Progenitor cell of endocrine pancreas (in vitro differentiated cells): ENCODE results near the gene AGGF1. TPM values are rescaled to one million over a fixed set of nuclear protein-coding genes. Genes with fewer than 3 reads are reported as not detected.

ENCODE experiments used
- DNase-seq: peaks from one replicate; pipeline ENCODE4 v3.0.0; 2021; ENCODE audit warnings: low spot score; ENCODE audit not compliant: unreplicated experiment
- H3K27ac Mint-ChIP-seq: 2 replicates; pipeline ENCODE4 v1.8.0; 2021; ENCODE audit warnings: mild to moderate bottlenecking, moderate library complexity, mixed read lengths
- H3K27me3 Mint-ChIP-seq: 2 replicates; pipeline ENCODE4 v1.8.0; 2021; ENCODE audit warnings: mixed read lengths
- H3K36me3 Mint-ChIP-seq: 2 replicates; pipeline ENCODE4 v1.8.0; 2022; ENCODE audit warnings: mixed read lengths; ENCODE audit not compliant: insufficient read depth
- H3K4me1 Mint-ChIP-seq: 2 replicates; pipeline ENCODE4 v1.8.0; 2021; ENCODE audit warnings: low read depth, mixed read lengths
- H3K4me3 Mint-ChIP-seq: 2 replicates; pipeline ENCODE4 v1.8.0; 2021; ENCODE audit warnings: low read depth, mild to moderate bottlenecking, moderate library complexity, mixed read lengths
- H3K9me3 Mint-ChIP-seq: 2 replicates; pipeline ENCODE4 v1.8.0; 2021; ENCODE audit warnings: low read depth, mixed read lengths
- CTCF ChIP-seq: fragments of 200-600 bp; sonication (generic); IDR thresholded peaks from one replicate; pipeline ENCODE4 v1.5.0; 2021; ENCODE audit warnings: antibody characterized with exemption, mild to moderate bottlenecking; ENCODE audit not compliant: unreplicated experiment
- total RNA-seq: library from RNA; stranded (reverse); gene quantifications from 2 replicates; pipeline ENCODE4 v1.2.1, GENCODE V29; 2021

Gene AGGF1
- total RNA-seq, 1 donor from 2014 or later: 26.3 TPM

- peaks cover 11% of the 10 kb centered on the region for H3K4me1 Mint-ChIP-seq
- no peak for DNase-seq
- H3K9me3 Mint-ChIP-seq: peaks cover 13% of the 10 kb centered on the region
- peaks cover 11% of the 10 kb centered on the region for H3K36me3 Mint-ChIP-seq
- TF ChIP-seq CTCF: no peak
- H3K4me3 Mint-ChIP-seq: peak overlapping the region; percentile 43
- H3K27me3 Mint-ChIP-seq: no peaks in the 10 kb centered on the region
- H3K27ac Mint-ChIP-seq: no peak overlapping the region
Observed at GRCh38 chr5:77028631-77029375, 1.4 kb upstream of the AGGF1 start.

- Mint-ChIP-seq H3K4me3 (peak overlapping the region; percentile 87), H3K27me3 (no peaks in the 10 kb centered on the region), H3K36me3 (peaks cover 11% of the 10 kb centered on the region), H3K27ac (no peak overlapping the region), H3K9me3 (peaks cover 13% of the 10 kb centered on the region), H3K4me1 (peaks cover 11% of the 10 kb centered on the region)
- DNase-seq: no peak
- TF ChIP-seq CTCF: no peak
Observed at GRCh38 chr5:77029376-77029885, 773 bp upstream of the AGGF1 start.

- H3K36me3 Mint-ChIP-seq: peaks cover 17% of the 10 kb centered on the region
- H3K9me3 Mint-ChIP-seq: peaks cover 13% of the 10 kb centered on the region
- no peaks in the 10 kb centered on the region for H3K27me3 Mint-ChIP-seq
- H3K4me3 Mint-ChIP-seq: peak overlapping the region; percentile 87
- no peak overlapping the region for H3K27ac Mint-ChIP-seq
- DNase-seq: no peak
- peaks cover 11% of the 10 kb centered on the region for H3K4me1 Mint-ChIP-seq
- no peak for TF ChIP-seq CTCF
Observed at GRCh38 chr5:77031891-77032290, 1.7 kb downstream of the AGGF1 start.

GRCh38 chr5:77032635-77033034, 2.4 kb downstream of the AGGF1 start:
- no peak overlapping the region for H3K4me3 Mint-ChIP-seq
- H3K27me3 Mint-ChIP-seq: no peaks in the 10 kb centered on the region
- no peak overlapping the region for H3K27ac Mint-ChIP-seq
- TF ChIP-seq CTCF: no peak
- H3K36me3 Mint-ChIP-seq: peaks cover 21% of the 10 kb centered on the region
- peaks cover 11% of the 10 kb centered on the region for H3K4me1 Mint-ChIP-seq
- DNase-seq: no peak
- H3K9me3 Mint-ChIP-seq: peaks cover 13% of the 10 kb centered on the region

- Mint-ChIP-seq H3K27me3 (no peaks in the 10 kb centered on the region), H3K4me3 (no peak overlapping the region), H3K27ac (peak overlapping the region; percentile 13), H3K9me3 (peaks cover 10% of the 10 kb centered on the region), H3K36me3 (peaks cover 20% of the 10 kb centered on the region), H3K4me1 (peaks cover 11% of the 10 kb centered on the region)
- DNase-seq: no peak
- no peak for TF ChIP-seq CTCF
Observed at GRCh38 chr5:77033338-77033737, 3.1 kb downstream of the AGGF1 start.
